Esophagus squamous epithelium (tissue), 4 donors: ENCODE measurements around the gene RGS6.

ENCODE experiments used
- CTCF ChIP-seq, 6 experiments: fragments of 450-650 bp in 4 of 6; fragments of 200-600 bp in 2 of 6; sonication (generic) in 2 of 6; IDR thresholded peaks; one replicate each; pipeline ENCODE4 v1.5.1; 2016 to 2019; ENCODE audit warnings: antibody characterized with exemption in 6 of 6, mild to moderate bottlenecking in 4 of 6, moderate library complexity in 4 of 6
- POLR2A ChIP-seq, 4 donors: fragments of 450-650 bp; IDR thresholded peaks; one replicate each; pipeline ENCODE4 v1.6.1; 2017; ENCODE audit warnings: antibody characterized with exemption in 4 of 4, mild to moderate bottlenecking in 4 of 4, moderate library complexity in 3 of 4

- TF ChIP-seq CTCF (IDR thresholded peaks at IDR 0.05) (no peak), POLR2A (IDR thresholded peaks at IDR 0.05) (no peak)
Measured at GRCh38 chr14:72366619-72367018, 434.4 kb downstream of the RGS6 start.
